K562 (cell line): ENCODE data around the gene SIK3. TPM values are rescaled to one million over a fixed set of nuclear protein-coding genes. Genes with fewer than 3 reads are reported as not detected.

ENCODE experiments used
- CBX1 ChIP-seq: sonication (generic); IDR thresholded peaks from 2 replicates; pipeline ENCODE4 v1.6.1; 2016; ENCODE audit warnings: antibody characterized with exemption, low read depth, mild to moderate bottlenecking
- PCBP1 ChIP-seq: fragments of 200-400 bp; formaldehyde crosslinking; IDR thresholded peaks from 2 replicates; pipeline ENCODE4 v1.6.1; 2018; ENCODE audit warnings: mild to moderate bottlenecking, low read depth, low read length; ENCODE audit not compliant: poor library complexity, severe bottlenecking
- PYGO2 ChIP-seq: fragments of 450-650 bp; IDR thresholded peaks from 2 replicates; pipeline ENCODE4 v1.6.1; 2016; ENCODE audit warnings: mild to moderate bottlenecking, missing genetic modification characterization, moderate library complexity, missing compliant biosample characterization
- ZNF717 ChIP-seq: fragments of 250-450 bp; sonication (Bioruptor Pico); IDR thresholded peaks from 2 replicates; pipeline ENCODE4 v1.5.0; 2021
- polyA plus RNA-seq, 8 experiments: library from polyadenylated mRNA; depleted of rRNA in 4 of 8; stranded (reverse) in 5 of 8; unstranded in 3 of 8; fragments of >200 nt; fragmentation: Nextera tagmentation in 2 of 8; fragmentation: Illumina TruSeq in 1 of 8; extraction: Ambion mirVana in 2 of 8; extraction: Trizol in 1 of 8; gene quantifications; 2 replicates each; pipeline versions ENCODE4 v1.2.1 to v1.2.3, GENCODE V29; 2011 to 2014; ENCODE audit warnings: inconsistent platforms in 1 of 8, missing spikeins in 1 of 8
- total RNA-seq, 7 experiments: library from RNA; depleted of rRNA in 6 of 7; stranded (reverse); fragments of >200 nt in 6 of 7; fragmentation: Illumina TruSeq in 2 of 7; extraction: Trizol in 2 of 7; gene quantifications; 2 replicates each; pipeline versions ENCODE4 v1.2.1 to v1.2.3, GENCODE V29; 2011 to 2021; ENCODE audit warnings: low replicate concordance in 1 of 7
- TF ChIP-seq, protein P1 (sequence below): sonication (generic); formaldehyde crosslinking; IDR thresholded peaks from 2 replicates; pipeline ENCODE4 v1.4.0; 2020; ENCODE audit warnings: mild to moderate bottlenecking, missing genetic modification reagents
- TF ChIP-seq, protein P2 (sequence below), 2 experiments: fragments of 450-650 bp; IDR thresholded peaks; 2 replicates each; pipeline ENCODE4 v1.6.1; 2018; ENCODE audit warnings: mild to moderate bottlenecking in 2 of 2, low read depth in 1 of 2; ENCODE audit not compliant: partially characterized antibody in 2 of 2

The SIK3 gene
- total and polyA plus RNA-seq, 9 of the 15 experiments (the other 6 are each of a cell fraction or from before 2014, with no cell fraction given) = 1.6 to 21.6 (median 8.0) TPM

DNA sequence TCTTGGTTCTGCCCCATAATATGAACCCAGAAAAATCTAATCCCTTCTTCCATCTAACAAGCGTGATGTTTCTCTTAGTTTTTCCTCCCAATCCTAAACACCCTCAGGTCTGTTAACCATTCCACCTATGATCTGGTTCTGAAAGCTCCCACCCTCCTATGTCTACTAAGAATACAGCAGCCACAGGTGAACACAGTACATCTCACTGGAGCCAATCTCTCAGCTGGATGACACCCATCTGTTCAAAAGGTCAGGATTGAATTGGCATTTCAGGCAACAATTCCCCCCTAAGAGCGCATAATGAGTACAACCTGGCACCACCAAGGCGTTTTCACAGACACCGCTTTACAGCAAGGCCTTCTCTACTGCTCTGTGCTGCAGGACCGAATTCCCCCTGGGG lies 241.8 kb downstream of the SIK3 start (continued):
- TF ChIP-seq, protein P1, sequence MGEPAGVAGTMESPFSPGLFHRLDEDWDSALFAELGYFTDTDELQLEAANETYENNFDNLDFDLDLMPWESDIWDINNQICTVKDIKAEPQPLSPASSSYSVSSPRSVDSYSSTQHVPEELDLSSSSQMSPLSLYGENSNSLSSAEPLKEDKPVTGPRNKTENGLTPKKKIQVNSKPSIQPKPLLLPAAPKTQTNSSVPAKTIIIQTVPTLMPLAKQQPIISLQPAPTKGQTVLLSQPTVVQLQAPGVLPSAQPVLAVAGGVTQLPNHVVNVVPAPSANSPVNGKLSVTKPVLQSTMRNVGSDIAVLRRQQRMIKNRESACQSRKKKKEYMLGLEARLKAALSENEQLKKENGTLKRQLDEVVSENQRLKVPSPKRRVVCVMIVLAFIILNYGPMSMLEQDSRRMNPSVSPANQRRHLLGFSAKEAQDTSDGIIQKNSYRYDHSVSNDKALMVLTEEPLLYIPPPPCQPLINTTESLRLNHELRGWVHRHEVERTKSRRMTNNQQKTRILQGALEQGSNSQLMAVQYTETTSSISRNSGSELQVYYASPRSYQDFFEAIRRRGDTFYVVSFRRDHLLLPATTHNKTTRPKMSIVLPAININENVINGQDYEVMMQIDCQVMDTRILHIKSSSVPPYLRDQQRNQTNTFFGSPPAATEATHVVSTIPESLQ = no peak
- no peak for TF ChIP-seq PCBP1
- TF ChIP-seq, protein P2, sequence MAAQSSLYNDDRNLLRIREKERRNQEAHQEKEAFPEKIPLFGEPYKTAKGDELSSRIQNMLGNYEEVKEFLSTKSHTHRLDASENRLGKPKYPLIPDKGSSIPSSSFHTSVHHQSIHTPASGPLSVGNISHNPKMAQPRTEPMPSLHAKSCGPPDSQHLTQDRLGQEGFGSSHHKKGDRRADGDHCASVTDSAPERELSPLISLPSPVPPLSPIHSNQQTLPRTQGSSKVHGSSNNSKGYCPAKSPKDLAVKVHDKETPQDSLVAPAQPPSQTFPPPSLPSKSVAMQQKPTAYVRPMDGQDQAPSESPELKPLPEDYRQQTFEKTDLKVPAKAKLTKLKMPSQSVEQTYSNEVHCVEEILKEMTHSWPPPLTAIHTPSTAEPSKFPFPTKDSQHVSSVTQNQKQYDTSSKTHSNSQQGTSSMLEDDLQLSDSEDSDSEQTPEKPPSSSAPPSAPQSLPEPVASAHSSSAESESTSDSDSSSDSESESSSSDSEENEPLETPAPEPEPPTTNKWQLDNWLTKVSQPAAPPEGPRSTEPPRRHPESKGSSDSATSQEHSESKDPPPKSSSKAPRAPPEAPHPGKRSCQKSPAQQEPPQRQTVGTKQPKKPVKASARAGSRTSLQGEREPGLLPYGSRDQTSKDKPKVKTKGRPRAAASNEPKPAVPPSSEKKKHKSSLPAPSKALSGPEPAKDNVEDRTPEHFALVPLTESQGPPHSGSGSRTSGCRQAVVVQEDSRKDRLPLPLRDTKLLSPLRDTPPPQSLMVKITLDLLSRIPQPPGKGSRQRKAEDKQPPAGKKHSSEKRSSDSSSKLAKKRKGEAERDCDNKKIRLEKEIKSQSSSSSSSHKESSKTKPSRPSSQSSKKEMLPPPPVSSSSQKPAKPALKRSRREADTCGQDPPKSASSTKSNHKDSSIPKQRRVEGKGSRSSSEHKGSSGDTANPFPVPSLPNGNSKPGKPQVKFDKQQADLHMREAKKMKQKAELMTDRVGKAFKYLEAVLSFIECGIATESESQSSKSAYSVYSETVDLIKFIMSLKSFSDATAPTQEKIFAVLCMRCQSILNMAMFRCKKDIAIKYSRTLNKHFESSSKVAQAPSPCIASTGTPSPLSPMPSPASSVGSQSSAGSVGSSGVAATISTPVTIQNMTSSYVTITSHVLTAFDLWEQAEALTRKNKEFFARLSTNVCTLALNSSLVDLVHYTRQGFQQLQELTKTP (IDR thresholded peaks at IDR 0.05; ENCODE audit: low read depth in 1 of 2, partially characterized antibody in 2 of 2) = no peak
- TF ChIP-seq PYGO2 = no peak
- TF ChIP-seq CBX1 = no peak
- no peak for TF ChIP-seq ZNF717 (CRISPR knock-in tag)
